ENCODE results near the gene SCG5.

DNA sequence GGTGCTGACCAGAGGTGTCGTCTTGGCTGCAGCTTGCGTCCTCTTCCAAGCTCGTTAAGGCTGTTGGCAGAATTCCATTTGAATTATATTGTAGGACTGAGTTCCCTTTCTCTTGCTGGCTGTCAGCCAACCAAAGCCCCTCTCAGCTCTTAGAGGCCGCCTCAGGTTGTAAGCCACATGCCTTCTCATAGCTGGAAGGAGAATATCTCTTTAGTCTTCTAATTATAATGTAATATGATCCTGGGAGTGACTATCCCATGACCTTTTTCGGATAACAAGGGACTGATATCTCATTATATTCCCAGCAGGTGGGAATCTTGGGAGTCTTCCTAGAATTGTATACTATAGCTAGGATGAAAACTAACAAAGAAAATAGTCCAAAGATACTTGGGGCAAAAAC is 4.8 kb downstream of the SCG5 start:
- TF ChIP-seq POLR2A (IDR thresholded peaks at IDR 0.05; ENCODE audit: low read depth, low read length) (no peak), POLR2AphosphoS5 (IDR thresholded peaks at IDR 0.05; ENCODE audit: insufficient read depth, low read depth, low read length) (no peak), EZH2 (IDR thresholded peaks at IDR 0.05; ENCODE audit: borderline replicate concordance, low read depth, low read length, severe bottlenecking) (no peak), GATA2 (IDR thresholded peaks at IDR 0.05; ENCODE audit: insufficient read depth, insufficient read length, low read depth, low read length) (no peak), JUN (IDR thresholded peaks at IDR 0.05; ENCODE audit: borderline replicate concordance, insufficient read depth, insufficient read length, low read depth) (no peak), FOS (IDR thresholded peaks at IDR 0.05; ENCODE audit: borderline replicate concordance, insufficient read depth, low read length) (no peak)
- TF ChIP-seq, protein P1, sequence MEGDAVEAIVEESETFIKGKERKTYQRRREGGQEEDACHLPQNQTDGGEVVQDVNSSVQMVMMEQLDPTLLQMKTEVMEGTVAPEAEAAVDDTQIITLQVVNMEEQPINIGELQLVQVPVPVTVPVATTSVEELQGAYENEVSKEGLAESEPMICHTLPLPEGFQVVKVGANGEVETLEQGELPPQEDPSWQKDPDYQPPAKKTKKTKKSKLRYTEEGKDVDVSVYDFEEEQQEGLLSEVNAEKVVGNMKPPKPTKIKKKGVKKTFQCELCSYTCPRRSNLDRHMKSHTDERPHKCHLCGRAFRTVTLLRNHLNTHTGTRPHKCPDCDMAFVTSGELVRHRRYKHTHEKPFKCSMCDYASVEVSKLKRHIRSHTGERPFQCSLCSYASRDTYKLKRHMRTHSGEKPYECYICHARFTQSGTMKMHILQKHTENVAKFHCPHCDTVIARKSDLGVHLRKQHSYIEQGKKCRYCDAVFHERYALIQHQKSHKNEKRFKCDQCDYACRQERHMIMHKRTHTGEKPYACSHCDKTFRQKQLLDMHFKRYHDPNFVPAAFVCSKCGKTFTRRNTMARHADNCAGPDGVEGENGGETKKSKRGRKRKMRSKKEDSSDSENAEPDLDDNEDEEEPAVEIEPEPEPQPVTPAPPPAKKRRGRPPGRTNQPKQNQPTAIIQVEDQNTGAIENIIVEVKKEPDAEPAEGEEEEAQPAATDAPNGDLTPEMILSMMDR (IDR thresholded peaks at IDR 0.05; ENCODE audit: extremely low read depth in 1 of 2, insufficient read depth in 1 of 2, low read depth in 1 of 2, low read length in 2 of 2), result no peak
- TF ChIP-seq, protein P2, sequence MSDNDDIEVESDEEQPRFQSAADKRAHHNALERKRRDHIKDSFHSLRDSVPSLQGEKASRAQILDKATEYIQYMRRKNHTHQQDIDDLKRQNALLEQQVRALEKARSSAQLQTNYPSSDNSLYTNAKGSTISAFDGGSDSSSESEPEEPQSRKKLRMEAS (IDR thresholded peaks at IDR 0.05; ENCODE audit: insufficient read depth, insufficient read length), result no peak
